ENCODE results near the gene TNF.

The TNF gene

DNA sequence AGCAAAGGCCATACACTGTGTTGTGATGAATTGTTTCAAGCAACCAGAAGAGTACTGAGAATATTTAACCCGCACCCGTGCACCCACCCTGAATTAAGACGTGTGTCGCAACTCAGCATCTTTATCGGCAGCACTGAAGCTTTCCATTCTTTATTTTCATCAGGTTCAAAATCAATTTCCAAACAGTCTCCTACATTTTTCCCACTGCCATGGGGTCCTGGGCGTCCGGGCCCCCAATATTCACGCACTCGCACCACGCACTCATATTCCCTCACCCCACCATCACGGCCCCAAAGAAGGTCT is 5.0 kb downstream of the TNF start:
- TF ChIP-seq, protein P1, sequence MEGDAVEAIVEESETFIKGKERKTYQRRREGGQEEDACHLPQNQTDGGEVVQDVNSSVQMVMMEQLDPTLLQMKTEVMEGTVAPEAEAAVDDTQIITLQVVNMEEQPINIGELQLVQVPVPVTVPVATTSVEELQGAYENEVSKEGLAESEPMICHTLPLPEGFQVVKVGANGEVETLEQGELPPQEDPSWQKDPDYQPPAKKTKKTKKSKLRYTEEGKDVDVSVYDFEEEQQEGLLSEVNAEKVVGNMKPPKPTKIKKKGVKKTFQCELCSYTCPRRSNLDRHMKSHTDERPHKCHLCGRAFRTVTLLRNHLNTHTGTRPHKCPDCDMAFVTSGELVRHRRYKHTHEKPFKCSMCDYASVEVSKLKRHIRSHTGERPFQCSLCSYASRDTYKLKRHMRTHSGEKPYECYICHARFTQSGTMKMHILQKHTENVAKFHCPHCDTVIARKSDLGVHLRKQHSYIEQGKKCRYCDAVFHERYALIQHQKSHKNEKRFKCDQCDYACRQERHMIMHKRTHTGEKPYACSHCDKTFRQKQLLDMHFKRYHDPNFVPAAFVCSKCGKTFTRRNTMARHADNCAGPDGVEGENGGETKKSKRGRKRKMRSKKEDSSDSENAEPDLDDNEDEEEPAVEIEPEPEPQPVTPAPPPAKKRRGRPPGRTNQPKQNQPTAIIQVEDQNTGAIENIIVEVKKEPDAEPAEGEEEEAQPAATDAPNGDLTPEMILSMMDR (conservative IDR thresholded peaks at IDR 0.05): no peak
- peak overlapping the region; percentile 62; the same call in 1 of the 2 replicates for H3K27ac ChIP-seq

DNA sequence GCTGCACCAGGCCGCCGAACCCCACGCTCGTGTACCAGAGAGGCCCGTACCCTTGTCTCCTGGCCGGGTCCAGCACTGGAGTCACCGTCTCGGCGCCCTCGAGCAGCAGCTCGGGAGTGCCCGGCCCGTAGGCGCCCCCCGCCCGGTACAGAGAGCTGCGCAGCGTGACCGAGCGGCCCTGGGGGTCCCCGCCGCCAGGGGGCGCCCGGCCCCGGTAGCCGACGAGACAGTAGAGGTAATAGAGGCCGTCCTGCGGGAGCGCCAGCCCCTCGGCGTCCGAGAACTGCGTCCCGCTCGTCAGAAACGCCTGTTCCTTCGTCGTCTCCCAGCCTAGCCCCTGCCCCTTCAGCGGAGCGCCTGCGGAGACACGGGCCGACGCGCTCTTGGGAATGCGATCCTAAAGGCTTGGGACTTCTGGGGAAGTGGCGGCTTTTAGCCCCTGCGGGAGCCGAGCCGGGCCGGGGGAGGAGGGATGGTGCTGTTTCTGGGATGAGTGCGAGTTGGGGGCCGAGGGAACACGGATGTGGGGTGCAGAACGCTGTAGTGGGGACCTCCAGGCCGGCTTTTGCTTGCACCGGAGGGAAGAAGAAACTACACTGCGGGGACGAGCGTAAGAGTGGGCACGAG is 5.6 kb downstream of the TNF start:
- H3K27ac ChIP-seq: peak overlapping the region; percentile 62; the same call in 1 of the 2 replicates
- TF ChIP-seq, protein P1 (conservative IDR thresholded peaks at IDR 0.05): peak; percentile 96

DNA sequence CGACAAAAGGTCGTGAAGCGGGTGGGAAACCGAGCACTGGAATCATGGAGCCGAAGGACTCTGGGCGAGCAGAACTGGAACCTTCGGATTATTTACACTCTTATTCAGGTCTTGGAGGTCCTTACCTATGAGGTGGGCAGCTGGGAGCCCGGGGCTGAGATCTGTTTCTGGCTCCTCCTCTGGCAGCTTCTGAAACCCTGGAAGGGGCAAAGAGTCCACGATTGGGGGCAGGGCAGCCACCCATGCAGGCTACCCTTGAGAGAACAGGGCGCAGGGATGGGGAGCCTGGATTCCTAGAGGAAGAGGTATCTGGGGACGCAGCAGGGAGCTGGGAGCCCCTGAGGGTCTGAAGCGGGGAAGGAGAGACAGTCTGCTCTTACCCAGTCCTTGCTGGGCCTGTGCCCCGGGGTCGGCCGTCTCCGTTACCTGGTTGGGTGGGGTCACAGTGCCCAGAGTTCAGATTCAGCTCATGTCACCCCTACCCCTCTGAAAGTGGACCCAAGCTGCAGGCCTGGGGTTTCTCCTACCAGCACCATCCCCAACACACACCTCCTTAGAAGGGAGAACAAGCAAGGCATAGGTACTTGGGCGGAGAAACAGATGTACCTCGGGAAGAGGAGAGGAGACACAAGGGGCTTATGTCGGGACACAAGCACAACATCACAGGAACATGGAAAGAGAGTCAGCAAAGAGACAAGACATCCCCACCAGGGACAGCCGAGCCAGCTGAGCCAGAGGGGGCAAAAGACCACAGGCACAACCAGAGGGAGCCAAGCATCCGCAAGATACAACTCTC is 6.3 kb downstream of the TNF start:
- peak overlapping the region; percentile 62; the same call in 1 of the 2 replicates for H3K27ac ChIP-seq
- TF ChIP-seq, protein P1 (conservative IDR thresholded peaks at IDR 0.05): no peak

DNA sequence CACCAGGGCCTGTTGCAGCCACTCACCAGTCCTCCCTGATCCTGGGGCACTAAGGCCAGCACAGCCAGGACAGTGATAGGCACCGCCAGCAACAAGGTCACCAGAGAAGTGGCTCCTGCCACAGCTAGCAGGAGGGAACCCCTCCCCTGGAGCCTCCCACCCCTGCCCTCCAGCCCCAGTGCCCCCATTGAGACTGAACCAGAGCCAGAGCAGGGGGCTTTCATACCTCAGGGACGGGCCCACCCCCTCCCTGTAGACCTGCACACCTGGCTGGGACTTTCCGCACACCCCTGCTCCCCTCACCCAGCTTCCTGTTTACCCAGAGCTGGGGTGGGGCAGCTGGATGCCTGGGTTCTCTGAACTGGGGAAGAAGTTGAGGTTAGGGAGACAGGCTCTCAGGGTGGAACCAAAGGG is 6.9 kb downstream of the TNF start, which contains the start of gene LTB:
TSS of gene LTB (minus strand) at position 195 of the 414 bp plus-strand sequence. CDS start at position 188, 7 bp downstream.
- H3K27ac ChIP-seq: peak within 1 kb of the TSS; percentile 62; the same call in 1 of the 2 replicates
- TF ChIP-seq, protein P1 (conservative IDR thresholded peaks at IDR 0.05): no peak

DNA sequence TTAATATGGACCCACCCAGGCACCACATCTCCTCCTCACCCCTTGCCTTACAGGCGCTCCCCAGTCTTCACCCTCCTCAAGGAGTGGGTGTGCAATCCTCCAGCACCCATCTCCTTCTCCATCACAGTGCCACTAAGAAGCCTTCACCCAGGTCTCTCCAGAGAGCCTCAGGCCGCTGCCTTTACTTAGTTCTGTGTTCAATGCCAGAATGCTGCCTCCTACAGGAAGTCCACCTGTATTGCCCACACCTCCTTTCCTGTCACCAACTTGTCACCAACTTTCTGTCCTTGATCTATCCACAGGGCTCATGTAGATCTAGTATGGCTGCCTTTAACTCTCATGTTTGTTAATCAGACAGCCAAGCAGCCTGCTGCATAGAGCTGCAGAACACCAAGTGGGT is 10.1 kb downstream of the TNF start:
- TF ChIP-seq, protein P1 (conservative IDR thresholded peaks at IDR 0.05): no peak; the same call in 1 of the 2 replicates
- H3K27ac ChIP-seq: no peak overlapping the region

DNA sequence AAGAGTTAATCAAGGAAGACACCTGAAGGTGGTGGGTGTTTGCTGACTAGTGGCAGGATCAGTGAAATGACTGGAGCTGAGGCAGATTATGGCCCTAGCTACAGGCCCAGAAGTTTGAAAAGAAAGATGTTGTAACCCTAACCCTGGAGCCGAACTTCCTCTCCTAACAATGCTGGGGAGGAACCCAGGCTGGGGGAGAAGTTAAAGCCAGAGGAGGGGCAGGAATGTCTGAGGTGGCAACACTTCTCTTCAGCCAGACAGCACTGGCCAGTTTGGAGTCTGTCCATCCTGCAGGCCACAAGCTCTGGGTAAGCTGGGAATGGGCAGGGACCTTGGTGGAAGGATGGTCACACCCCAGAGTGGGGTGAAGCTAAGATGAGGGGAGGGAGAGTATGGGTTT is 10.6 kb downstream of the TNF start, which contains the start of gene LST1:
TSS of gene LST1 (plus strand) at position 270 of the 400 bp plus-strand sequence. CDS start 1,023 bp downstream, outside the sequence.
- no peak within 1 kb of the TSS for H3K27ac ChIP-seq
- TF ChIP-seq, protein P1 (conservative IDR thresholded peaks at IDR 0.05): no peak

DNA sequence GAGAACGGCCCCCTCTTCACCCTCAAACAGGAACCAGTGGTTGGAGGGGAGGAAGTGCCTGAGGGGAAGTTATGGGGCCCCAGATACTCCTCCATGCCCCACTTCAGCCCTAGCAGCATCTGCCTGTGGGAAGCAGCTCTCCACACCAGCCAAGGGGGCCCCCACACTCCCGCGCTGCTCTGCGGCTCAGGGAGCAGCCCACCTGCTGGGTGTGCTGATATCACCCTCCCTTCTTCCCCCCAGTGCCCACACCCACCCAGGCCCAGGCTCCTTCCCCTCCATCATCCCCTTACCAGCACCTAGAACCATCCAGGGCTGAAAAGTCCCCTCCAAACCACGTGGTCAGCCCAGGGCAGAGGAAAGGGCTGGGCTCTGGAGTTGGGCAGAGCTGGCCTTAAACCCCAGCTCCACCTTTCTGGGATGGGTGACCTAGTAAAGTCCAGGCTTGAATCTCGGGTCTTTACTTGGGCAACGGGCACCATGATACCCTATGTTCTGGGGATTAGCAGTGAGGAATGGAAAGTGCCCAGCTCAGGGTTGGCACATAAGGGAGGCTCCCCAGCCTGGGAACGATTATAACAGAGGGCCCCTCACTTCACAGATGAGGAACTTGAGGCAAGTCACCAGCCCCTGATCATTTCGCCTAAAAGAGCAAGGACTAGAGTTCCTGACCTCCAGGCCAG is 11.4 kb downstream of the TNF start:
- H3K27ac ChIP-seq: no peak overlapping the region
- TF ChIP-seq, protein P1 (conservative IDR thresholded peaks at IDR 0.05): no peak

Measured in VCaP (cell line).